ENCODE measurements around the gene PPP1R10.

DNA sequence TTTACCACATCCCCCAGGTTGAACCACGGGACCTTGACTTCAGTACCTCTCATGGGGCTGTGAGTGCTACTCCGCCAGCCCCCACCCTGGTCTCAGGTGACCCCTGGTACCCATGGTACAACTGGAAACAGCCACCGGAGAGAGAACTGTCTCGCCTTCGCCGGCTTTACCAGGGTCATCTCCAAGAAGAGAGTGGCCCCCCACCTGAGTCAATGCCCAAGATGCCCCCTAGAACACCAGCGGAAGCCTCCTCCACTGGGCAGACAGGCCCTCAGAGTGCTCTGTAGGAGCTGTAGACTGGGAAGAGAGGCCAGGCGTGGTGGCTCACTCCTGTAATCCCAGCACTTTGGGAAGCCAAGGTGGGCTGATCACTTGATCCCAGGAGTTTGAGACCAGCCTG is 8.5 kb upstream of the PPP1R10 start:
- TF ChIP-seq EZH2 (IDR thresholded peaks at IDR 0.05; ENCODE audit: insufficient read depth, poor library complexity, severe bottlenecking) (no peak), EZH2phosphoT487 (IDR thresholded peaks at IDR 0.05; ENCODE audit: insufficient read depth, low read depth) (no peak)
